Retinal pigment epithelial cell (primary cell): Measurements from ENCODE around the gene FZD1.

ENCODE experiments used
- DNase-seq: peaks from one replicate; pipeline ENCODE4 v3.0.0-alpha.2; 2010; ENCODE audit warnings: low read depth
- H3K4me3 ChIP-seq: 2 replicates; pipeline ENCODE4 v1.5.1; 2011; ENCODE audit warnings: mild to moderate bottlenecking, low read length, control low read depth, moderate library complexity
- CTCF ChIP-seq: conservative IDR thresholded peaks from 2 replicates; pipeline ENCODE4 v1.5.1; 2011; ENCODE audit warnings: low read depth, low read length, control low read depth, inconsistent platforms

The FZD1 gene

GRCh38 chr7:91243591-91244301 lies 20.5 kb upstream of the FZD1 start:
- TF ChIP-seq CTCF: no peak
- H3K4me3 ChIP-seq: no peak overlapping the region
- DNase-seq: no peak

- H3K4me3 ChIP-seq: no peak overlapping the region
- DNase-seq: no peak
- TF ChIP-seq CTCF: no peak
Observed at GRCh38 chr7:91247500-91247899, 16.7 kb upstream of the FZD1 start.

GRCh38 chr7:91248996-91249395 lies 15.2 kb upstream of the FZD1 start:
- TF ChIP-seq CTCF: no peak
- H3K4me3 ChIP-seq: no peak overlapping the region
- DNase-seq: no peak

- H3K4me3 ChIP-seq: no peak overlapping the region
- DNase-seq: no peak
- TF ChIP-seq CTCF: no peak
Observed at GRCh38 chr7:91249506-91250233, 14.6 kb upstream of the FZD1 start.

- no peak for TF ChIP-seq CTCF
- DNase-seq: no peak
Observed at GRCh38 chr7:91250706-91251105, 13.5 kb upstream of the FZD1 start.

GRCh38 chr7:91251877-91252276 lies 12.4 kb upstream of the FZD1 start:
- DNase-seq: no peak

More at GRCh38 chr7:91250706-91251105, 13.5 kb upstream of the FZD1 start:
- no peak overlapping the region for H3K4me3 ChIP-seq

More at GRCh38 chr7:91251877-91252276, 12.4 kb upstream of the FZD1 start:
- no peak overlapping the region for H3K4me3 ChIP-seq
- TF ChIP-seq CTCF: no peak
